GM06990 (cell line): ENCODE results near the gene ATE1.

ENCODE experiments used
- DNase-seq: peaks from one replicate; pipeline ENCODE4 v3.0.0-alpha.2; 2011; ENCODE audit not compliant: insufficient read length; ENCODE audit errors: extremely low read depth
- H3K27me3 ChIP-seq: replicated peaks from 2 replicates; pipeline ENCODE4 v1.6.0; 2011; ENCODE audit warnings: low read length; ENCODE audit not compliant: control insufficient read depth, insufficient read depth
- H3K36me3 ChIP-seq: 2 replicates; pipeline ENCODE4 v1.5.1; 2011; ENCODE audit warnings: low read length; ENCODE audit not compliant: control insufficient read depth, insufficient read depth
- H3K4me3 ChIP-seq: replicated peaks from 2 replicates; pipeline ENCODE4 v1.5.1; 2011; ENCODE audit warnings: low read depth, mild to moderate bottlenecking, control low read depth, low read length
- TF ChIP-seq, protein P1 (sequence below): IDR thresholded peaks from 2 replicates; pipeline ENCODE4 v1.5.1; 2011; ENCODE audit warnings: low read length, control low read depth, mild to moderate bottlenecking, inconsistent platforms; ENCODE audit not compliant: insufficient read depth, poor library complexity, severe bottlenecking

The ATE1 gene

GRCh38 chr10:121724282-121724681 lies 203.5 kb downstream of the ATE1 start:
- Histone ChIP-seq H3K27me3 (no peaks in the 10 kb centered on the region), H3K4me3 (no peak overlapping the region), H3K36me3 (no peaks in the 10 kb centered on the region)
- no peak for DNase-seq
- TF ChIP-seq, protein P1, sequence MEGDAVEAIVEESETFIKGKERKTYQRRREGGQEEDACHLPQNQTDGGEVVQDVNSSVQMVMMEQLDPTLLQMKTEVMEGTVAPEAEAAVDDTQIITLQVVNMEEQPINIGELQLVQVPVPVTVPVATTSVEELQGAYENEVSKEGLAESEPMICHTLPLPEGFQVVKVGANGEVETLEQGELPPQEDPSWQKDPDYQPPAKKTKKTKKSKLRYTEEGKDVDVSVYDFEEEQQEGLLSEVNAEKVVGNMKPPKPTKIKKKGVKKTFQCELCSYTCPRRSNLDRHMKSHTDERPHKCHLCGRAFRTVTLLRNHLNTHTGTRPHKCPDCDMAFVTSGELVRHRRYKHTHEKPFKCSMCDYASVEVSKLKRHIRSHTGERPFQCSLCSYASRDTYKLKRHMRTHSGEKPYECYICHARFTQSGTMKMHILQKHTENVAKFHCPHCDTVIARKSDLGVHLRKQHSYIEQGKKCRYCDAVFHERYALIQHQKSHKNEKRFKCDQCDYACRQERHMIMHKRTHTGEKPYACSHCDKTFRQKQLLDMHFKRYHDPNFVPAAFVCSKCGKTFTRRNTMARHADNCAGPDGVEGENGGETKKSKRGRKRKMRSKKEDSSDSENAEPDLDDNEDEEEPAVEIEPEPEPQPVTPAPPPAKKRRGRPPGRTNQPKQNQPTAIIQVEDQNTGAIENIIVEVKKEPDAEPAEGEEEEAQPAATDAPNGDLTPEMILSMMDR = no peak

GRCh38 chr10:121722665-121723064 lies 205.2 kb downstream of the ATE1 start:
- no peak overlapping the region for H3K4me3 ChIP-seq
- no peak for DNase-seq
- TF ChIP-seq, protein P1 = no peak
- H3K36me3 ChIP-seq = no peaks in the 10 kb centered on the region
- no peaks in the 10 kb centered on the region for H3K27me3 ChIP-seq

GRCh38 chr10:121721257-121721656 lies 206.6 kb downstream of the ATE1 start:
- Histone ChIP-seq H3K36me3 (no peaks in the 10 kb centered on the region), H3K27me3 (no peaks in the 10 kb centered on the region), H3K4me3 (no peak overlapping the region)
- TF ChIP-seq, protein P1 = no peak
- DNase-seq = no peak

GRCh38 chr10:121715969-121716368 lies 211.9 kb downstream of the ATE1 start:
- TF ChIP-seq, protein P1 = no peak
- no peak overlapping the region for H3K4me3 ChIP-seq
- no peaks in the 10 kb centered on the region; the same call in 1 of the 2 replicates for H3K27me3 ChIP-seq
- H3K36me3 ChIP-seq = no peaks in the 10 kb centered on the region
- no peak for DNase-seq

DNA sequence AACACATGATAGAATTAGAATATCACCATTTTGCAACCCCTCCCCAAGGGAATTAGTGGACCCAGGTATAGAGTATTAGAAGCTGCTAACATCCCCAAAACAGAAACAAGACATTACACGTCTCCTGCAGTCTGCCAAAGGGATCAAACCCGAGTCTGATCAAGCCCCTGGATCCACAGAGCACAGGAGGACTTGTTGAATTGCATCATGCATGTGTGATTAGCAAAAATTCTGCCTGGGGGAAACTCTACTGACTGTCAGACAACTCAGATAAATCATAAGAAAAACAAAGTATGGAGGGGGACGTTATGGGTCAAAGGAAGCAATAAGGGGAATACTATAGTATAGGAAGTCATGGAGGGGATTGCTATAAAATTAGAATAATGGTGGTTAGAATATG lies 212.8 kb downstream of the ATE1 start:
- TF ChIP-seq, protein P1 = no peak
- no peak for DNase-seq
- no peaks in the 10 kb centered on the region; the same call in 1 of the 2 replicates for H3K27me3 ChIP-seq
- no peaks in the 10 kb centered on the region for H3K36me3 ChIP-seq
- H3K4me3 ChIP-seq = no peak overlapping the region

GRCh38 chr10:121713486-121713885 lies 214.3 kb downstream of the ATE1 start:
- no peak for DNase-seq
- Histone ChIP-seq H3K4me3 (no peak overlapping the region), H3K27me3 (no peaks in the 10 kb centered on the region; the same call in 1 of the 2 replicates), H3K36me3 (no peaks in the 10 kb centered on the region)
- TF ChIP-seq, protein P1 = no peak
